ENCODE measurements around the gene CD300LF.

DNA sequence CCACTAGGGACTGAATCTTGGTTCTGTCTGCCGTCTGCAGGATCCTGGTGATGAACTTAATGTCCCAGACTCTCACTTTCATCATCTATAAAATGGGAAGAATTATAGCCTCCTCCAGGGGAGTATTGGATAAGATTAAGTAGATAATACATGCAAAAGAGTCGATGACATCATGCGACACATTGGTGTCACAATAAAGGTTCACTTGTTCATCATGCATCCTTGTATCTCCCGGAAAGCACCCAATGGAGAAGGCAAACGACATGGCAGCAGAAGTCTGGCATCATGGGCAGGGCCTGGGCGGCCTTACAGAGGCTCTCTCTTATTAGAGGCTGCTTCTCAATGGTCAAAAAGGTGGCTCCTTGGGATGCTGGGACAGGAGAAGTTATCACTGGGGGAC is 54.1 kb downstream of the CD300LF start:
- TF ChIP-seq, protein P1, sequence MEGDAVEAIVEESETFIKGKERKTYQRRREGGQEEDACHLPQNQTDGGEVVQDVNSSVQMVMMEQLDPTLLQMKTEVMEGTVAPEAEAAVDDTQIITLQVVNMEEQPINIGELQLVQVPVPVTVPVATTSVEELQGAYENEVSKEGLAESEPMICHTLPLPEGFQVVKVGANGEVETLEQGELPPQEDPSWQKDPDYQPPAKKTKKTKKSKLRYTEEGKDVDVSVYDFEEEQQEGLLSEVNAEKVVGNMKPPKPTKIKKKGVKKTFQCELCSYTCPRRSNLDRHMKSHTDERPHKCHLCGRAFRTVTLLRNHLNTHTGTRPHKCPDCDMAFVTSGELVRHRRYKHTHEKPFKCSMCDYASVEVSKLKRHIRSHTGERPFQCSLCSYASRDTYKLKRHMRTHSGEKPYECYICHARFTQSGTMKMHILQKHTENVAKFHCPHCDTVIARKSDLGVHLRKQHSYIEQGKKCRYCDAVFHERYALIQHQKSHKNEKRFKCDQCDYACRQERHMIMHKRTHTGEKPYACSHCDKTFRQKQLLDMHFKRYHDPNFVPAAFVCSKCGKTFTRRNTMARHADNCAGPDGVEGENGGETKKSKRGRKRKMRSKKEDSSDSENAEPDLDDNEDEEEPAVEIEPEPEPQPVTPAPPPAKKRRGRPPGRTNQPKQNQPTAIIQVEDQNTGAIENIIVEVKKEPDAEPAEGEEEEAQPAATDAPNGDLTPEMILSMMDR (IDR thresholded peaks at IDR 0.05; ENCODE audit: low read length), result no peak
- no peak for TF ChIP-seq EZH2 (IDR thresholded peaks at IDR 0.05; ENCODE audit: borderline replicate concordance, low read length)

Measured in OCI-LY1 (cell line).